ENCODE measurements around the gene PACSIN2.
"Not testable (repeated sequence)": the region's sequence is repeated elsewhere in the genome, so short reads cannot be mapped to it uniquely, and the experiment has no call there.

PACSIN2 gene

DNA sequence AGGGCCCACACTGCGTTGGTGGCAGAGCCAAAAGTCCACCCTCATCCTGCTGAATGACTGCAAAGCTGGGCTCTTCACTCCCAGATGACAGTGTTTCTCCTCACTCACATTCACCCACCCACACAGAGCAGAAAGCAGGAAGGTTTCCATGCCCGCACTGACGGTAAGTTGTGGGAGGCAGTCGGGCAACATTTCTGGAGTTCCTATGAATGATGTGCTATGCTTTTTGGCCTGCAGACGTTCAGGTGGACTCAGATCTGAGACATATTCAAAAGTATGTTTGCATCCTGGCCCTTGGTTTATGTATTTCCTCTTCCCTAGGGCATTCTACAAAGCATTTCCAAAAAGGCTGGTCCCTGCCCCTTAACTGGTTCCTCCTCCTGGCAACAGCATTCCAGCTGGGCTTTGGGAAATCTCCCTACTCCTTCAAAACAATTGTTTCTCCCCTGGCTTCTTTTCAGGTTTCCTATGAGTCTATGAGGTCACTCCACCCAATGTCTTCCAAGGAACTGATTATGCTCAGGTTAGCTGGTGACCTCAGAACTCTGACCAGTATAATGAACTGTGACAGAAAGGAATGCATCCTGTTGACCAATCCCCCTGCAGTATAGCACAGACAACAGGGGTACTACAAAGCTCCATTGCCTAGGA, 36.4 kb downstream of the PACSIN2 start:
- peak; percentile 22 for DNase-seq (ENCODE audit: low spot score)
- CTCF ChIA-PET, result no interaction called here
- TF ChIP-seq, protein P1, sequence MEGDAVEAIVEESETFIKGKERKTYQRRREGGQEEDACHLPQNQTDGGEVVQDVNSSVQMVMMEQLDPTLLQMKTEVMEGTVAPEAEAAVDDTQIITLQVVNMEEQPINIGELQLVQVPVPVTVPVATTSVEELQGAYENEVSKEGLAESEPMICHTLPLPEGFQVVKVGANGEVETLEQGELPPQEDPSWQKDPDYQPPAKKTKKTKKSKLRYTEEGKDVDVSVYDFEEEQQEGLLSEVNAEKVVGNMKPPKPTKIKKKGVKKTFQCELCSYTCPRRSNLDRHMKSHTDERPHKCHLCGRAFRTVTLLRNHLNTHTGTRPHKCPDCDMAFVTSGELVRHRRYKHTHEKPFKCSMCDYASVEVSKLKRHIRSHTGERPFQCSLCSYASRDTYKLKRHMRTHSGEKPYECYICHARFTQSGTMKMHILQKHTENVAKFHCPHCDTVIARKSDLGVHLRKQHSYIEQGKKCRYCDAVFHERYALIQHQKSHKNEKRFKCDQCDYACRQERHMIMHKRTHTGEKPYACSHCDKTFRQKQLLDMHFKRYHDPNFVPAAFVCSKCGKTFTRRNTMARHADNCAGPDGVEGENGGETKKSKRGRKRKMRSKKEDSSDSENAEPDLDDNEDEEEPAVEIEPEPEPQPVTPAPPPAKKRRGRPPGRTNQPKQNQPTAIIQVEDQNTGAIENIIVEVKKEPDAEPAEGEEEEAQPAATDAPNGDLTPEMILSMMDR (conservative IDR thresholded peaks at IDR 0.05; ENCODE audit: low read depth), result no peak
- H3K27ac ChIP-seq, result peak overlapping the region; percentile 49
- POLR2A ChIA-PET (ENCODE audit: low non-redundant PET), result no interaction called here

DNA sequence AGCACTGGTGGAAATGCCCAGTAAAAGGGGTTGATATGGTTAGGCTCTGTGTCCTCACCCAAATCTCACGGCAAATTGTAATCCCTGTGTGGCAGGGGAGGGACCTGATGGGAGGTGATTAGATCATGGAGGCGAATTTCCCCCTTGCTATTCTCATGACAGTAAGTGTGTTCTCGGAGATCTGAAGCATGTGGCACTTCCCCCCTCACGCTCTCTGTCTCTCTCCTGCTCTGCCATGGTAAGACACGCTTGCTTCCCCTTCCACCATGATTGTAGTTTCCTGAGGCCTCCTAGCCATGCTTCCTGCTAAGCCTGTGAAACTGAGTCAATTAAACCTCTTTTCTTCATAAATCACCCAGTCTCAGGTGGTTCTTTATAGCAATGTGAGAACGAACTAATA, 37.4 kb downstream of the PACSIN2 start:
- H3K27ac ChIP-seq, result no peak overlapping the region
- ChIA-PET CTCF (no interaction called here), POLR2A (ENCODE audit: low non-redundant PET) (no interaction called here)
- no peak for DNase-seq (ENCODE audit: low spot score)
- TF ChIP-seq, protein P1 (conservative IDR thresholded peaks at IDR 0.05; ENCODE audit: low read depth), result no peak

DNA sequence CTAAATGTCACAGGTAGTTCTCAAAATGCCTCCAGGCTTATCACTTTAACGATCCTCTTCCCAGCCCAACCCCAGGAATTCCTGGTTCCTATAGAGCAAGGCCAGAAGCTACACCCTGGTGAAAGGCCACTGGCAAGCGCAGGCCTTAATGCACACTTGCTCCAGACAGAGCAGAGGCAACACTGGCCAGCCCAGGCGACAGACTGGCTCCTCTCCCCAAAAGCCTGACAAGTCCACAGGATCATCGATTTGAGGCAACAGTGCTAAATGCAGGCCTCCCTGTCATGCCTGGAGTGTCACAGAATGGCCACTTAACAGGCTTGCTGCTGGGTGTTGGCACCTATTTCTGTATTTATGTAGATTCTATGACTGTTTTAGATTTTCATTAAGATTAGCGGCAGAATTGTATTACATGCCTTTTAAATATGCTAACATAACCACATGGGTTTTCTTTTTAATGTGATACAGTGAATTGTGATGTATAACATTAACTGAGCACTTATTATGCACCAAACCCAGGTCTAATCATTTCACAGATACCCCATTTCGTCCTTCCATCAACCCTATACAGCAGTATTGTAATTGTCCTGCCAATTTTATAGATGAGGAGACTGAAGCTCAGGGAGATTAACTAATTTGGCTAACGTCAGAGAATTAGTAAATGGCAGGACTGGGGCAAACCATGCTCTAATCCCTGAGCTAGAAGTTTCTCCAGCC, 38.6 kb downstream of the PACSIN2 start:
- ChIA-PET POLR2A (ENCODE audit: low non-redundant PET) (no interaction called here), CTCF (no interaction called here)
- H3K27ac ChIP-seq, result no peak overlapping the region; the same call in 1 of the 2 replicates

DNA sequence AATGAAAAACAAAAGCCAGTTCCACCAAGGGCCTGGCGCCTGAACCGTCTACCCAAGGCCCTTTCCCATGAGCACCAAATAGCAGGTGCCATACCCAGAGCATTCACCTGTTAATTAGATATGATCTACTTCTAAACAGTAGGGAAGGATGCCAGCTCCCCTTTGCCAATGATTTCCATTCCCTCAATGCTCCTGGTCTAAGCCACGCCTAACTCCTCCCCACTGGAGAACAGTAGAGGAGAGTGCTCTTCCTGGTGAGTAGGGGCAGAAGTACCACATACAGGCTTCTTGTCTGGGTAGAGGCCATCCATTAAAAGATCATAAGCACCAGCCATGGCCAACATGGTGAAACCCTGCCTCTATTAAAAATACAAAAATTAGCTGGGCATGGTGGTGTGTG, 40.7 kb downstream of the PACSIN2 start:
- DNase-seq (ENCODE audit: low spot score), result no peak
- H3K27ac ChIP-seq, result no peak overlapping the region
- TF ChIP-seq, protein P1 (conservative IDR thresholded peaks at IDR 0.05; ENCODE audit: low read depth), result no peak
- POLR2A ChIA-PET (ENCODE audit: low non-redundant PET), result no interaction called here
- CTCF ChIA-PET, result interaction anchor here (0.7 kb wide), 1 partner anchor 10 kb away, joined by 4 read pairs; no protein-coding TSS in a partner anchor

More for the DNA sequence above, 38.6 kb downstream of the PACSIN2 start:
- DNase-seq (ENCODE audit: low spot score), result no peak
- TF ChIP-seq, protein P1 (conservative IDR thresholded peaks at IDR 0.05; ENCODE audit: low read depth), result no peak

DNA sequence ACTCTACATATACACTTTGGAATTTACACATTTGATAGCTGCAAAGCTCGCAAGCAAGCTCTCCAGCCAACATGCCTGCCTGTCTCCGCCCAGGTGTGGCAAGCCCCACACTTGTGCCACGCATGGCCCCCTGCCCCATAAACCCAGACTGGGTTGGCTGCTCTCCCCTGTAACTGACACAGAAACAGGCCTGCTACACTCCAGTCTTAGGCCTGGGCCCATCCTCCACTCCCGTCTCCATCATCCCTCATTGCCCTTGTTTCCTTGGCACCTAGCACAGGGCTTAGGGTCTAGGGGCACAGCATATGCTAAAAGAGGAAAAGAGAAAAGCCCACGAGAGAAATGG, 41.4 kb downstream of the PACSIN2 start:
- TF ChIP-seq, protein P1 (conservative IDR thresholded peaks at IDR 0.05; ENCODE audit: low read depth), result no peak
- no peak for DNase-seq (ENCODE audit: low spot score)
- ChIA-PET CTCF (interaction anchor here (0.7 kb wide), 1 partner anchor 11 kb away, joined by 4 read pairs; no protein-coding TSS in a partner anchor), POLR2A (ENCODE audit: low non-redundant PET) (no interaction called here)
- H3K27ac ChIP-seq, result peak overlapping the region; percentile 11; the same call in 1 of the 2 replicates

DNA sequence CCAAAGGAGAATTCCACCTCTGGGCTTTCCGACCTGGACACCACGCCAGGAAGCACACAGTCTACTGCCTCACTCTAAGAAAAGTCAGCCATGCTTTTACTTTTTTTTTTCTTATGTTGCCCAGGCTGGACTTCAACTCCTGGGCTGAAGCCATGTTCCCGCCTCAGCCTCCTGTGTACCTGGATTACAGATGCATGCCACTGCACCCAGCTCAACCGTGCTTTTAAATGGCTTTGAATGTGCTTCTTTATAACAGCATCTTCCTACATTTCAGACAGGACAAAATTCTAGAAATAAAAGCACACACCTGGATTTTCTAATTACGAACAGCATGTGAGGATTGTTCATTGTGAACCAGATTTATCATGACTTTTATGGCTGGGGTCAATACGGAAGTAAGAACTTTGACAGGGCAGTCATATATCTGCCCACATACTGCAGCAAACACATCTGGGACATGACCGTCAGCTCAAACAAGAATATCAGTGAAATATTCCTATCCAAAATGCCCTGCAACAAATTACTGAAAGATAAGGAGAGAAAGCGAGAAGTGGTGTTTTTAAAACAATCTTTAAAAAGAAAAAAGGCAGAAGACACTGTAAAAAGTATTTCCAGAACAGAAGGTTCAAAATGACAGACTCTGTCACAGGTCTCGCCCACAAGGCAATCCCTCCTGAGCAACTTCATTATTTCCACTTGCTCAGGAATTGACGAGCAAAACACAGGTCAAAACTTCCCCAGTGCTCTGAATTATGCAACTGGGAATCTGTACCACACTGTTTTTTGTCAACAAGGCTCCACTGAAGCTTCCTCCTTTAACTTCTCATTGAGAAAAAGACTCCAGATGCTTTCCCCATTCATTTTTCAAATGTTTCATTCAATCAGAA, 42.1 kb downstream of the PACSIN2 start:
- H3K27ac ChIP-seq, result peak overlapping the region; percentile 11; the same call in 1 of the 2 replicates
- no peak for DNase-seq (ENCODE audit: low spot score)
- TF ChIP-seq, protein P1 (conservative IDR thresholded peaks at IDR 0.05; ENCODE audit: low read depth), result no peak
- CTCF ChIA-PET, result no interaction called here
- POLR2A ChIA-PET (ENCODE audit: low non-redundant PET), result no interaction called here

DNA sequence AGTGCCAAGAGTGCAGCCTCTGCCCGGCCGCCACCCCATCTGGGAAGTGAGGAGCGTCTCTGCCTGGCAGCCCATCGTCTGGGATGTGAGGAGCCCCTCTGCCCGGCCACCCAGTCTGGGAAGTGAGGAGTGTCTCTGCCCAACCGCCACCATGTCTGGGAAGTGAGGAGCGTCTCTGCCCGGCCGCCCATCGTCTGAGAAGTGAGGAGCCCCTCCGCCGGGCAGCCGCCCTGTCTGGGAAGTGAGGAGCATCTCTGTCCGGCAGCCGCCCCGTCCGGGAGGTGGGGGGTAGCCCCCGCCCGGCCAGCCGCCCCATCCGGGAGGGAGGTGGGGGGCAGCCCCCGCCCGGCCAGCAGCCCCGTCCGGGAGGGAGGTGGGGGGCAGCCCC, 43.5 kb downstream of the PACSIN2 start:
- DNase-seq (ENCODE audit: low spot score); H3K27ac ChIP-seq; CTCF ChIA-PET; POLR2A ChIA-PET (ENCODE audit: low non-redundant PET): not testable (repeated sequence)

Data from RWPE1 (cell line).